Mesodermal cell (in vitro differentiated cells): Measurements from ENCODE around the gene ABCC1.

ENCODE experiments used
- H3K27ac ChIP-seq: 2 replicates; pipeline ENCODE4 v1.7.0; 2013; ENCODE audit warnings: mild to moderate bottlenecking, low read depth, low read length, moderate library complexity; ENCODE audit not compliant: severe bottlenecking
- H3K36me3 ChIP-seq: 2 replicates; pipeline ENCODE4 v1.7.1; 2013; ENCODE audit warnings: mild to moderate bottlenecking, low read length, moderate library complexity; ENCODE audit not compliant: control insufficient read depth, insufficient read depth
- H3K4me1 ChIP-seq: one replicate; pipeline ENCODE4 v1.7.1; 2013; ENCODE audit warnings: mild to moderate bottlenecking, low read length; ENCODE audit not compliant: insufficient read depth, control insufficient read depth, poor library complexity, severe bottlenecking
- H3K4me3 ChIP-seq: 2 replicates; pipeline ENCODE4 v1.7.0; 2013; ENCODE audit warnings: low read length, control low read depth, mild to moderate bottlenecking; ENCODE audit not compliant: insufficient read depth, poor library complexity, severe bottlenecking; ENCODE audit errors: extremely low read depth
- H3K9me3 ChIP-seq: 2 replicates; pipeline ENCODE4 v1.7.1; 2013; ENCODE audit warnings: mild to moderate bottlenecking, low read length, moderate library complexity; ENCODE audit not compliant: control insufficient read depth
- WGBS, 2 experiments: methylation state at CpG; one replicate each; pipeline ENCODE4 v1.1.5; 2013; ENCODE audit warnings: missing lambda C conversion rate in 2 of 2; ENCODE audit not compliant: insufficient coverage in 2 of 2; 5-methylcytosine and 5-hydroxymethylcytosine counted together

The ABCC1 gene

GRCh38 chr16:16032271-16032979 is 83.0 kb downstream of the ABCC1 start:
- Histone ChIP-seq H3K9me3 (no peaks in the 10 kb centered on the region), H3K4me3 (no peak overlapping the region), H3K36me3 (peaks cover 56% of the 10 kb centered on the region), H3K27ac (no peak overlapping the region), H3K4me1 (no peaks in the 10 kb centered on the region)
- WGBS, 2 experiments, result 75 to 84% methylated on average over 4 of the region's 5 CpGs

DNA sequence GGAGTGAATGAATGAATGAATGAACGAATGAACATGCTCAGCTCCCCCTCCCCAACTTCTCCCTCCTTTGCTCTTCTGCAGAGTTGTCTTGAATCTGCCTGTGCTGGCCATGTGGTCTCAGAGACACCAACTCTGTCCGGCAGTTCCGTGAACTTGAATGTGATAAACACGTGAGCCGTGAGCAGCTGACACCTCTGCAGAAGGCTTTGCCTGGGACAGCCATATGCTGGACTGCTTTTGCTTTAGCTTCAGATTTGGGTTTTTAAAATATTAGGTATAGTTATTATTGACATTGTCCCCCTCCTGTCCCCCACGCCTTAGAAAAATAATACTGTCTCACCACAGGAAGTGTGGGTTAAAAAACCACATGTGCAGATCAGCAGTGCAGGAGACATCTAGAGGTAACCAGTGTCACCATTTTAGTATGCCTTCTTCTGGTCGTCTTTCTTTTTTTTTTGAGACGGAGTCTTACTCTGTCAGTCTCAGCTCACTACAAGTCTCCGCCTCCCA is 83.8 kb downstream of the ABCC1 start:
- Histone ChIP-seq H3K4me3 (no peak overlapping the region), H3K36me3 (peaks cover 64% of the 10 kb centered on the region), H3K9me3 (no peaks in the 10 kb centered on the region), H3K27ac (no peak overlapping the region), H3K4me1 (no peaks in the 10 kb centered on the region)
- WGBS, 2 experiments, result 73 to 74% methylated on average over 7 of the region's 9 CpGs

GRCh38 chr16:16036359-16036792 is 87.0 kb downstream of the ABCC1 start:
- Histone ChIP-seq H3K4me3 (no peak overlapping the region), H3K9me3 (no peaks in the 10 kb centered on the region), H3K36me3 (peaks cover 71% of the 10 kb centered on the region), H3K4me1 (no peaks in the 10 kb centered on the region), H3K27ac (no peak overlapping the region)
- WGBS, 2 experiments, result 86 to 90% methylated on average over 5 to 7 of the region's 8 CpGs

DNA sequence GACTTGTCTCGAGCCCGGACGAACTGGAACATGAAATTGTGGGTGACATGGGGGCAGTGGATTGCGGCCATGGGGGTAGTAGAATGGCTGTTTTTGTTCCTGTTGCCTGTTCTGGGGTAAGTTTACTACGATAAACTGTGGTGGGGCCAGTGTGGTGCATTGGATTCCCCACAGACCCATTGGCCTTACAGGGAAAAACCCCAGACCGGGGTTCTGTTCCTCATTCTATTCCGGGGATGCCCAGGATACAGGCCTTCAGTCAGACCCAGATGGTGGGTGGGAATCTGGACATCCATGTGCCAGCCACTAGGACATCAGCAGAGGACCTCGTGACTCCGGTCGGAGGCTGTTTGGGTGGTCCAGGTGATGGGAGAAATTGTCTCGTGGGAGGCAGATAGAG is 88.1 kb downstream of the ABCC1 start:
- Histone ChIP-seq H3K27ac (no peak overlapping the region), H3K9me3 (no peaks in the 10 kb centered on the region), H3K4me3 (no peak overlapping the region), H3K36me3 (peaks cover 71% of the 10 kb centered on the region), H3K4me1 (no peaks in the 10 kb centered on the region)
- 89 to 95% methylated on average over 9 to 10 of the region's 11 CpGs for WGBS, 2 experiments

GRCh38 chr16:16037970-16038369 is 88.6 kb downstream of the ABCC1 start:
- H3K9me3 ChIP-seq, result no peaks in the 10 kb centered on the region
- WGBS, 2 experiments, result 95 to 97% methylated on average over 1 of the region's 1 CpG
- no peaks in the 10 kb centered on the region for H3K4me1 ChIP-seq
- H3K27ac ChIP-seq, result no peak overlapping the region
- peaks cover 66% of the 10 kb centered on the region for H3K36me3 ChIP-seq
- H3K4me3 ChIP-seq, result no peak overlapping the region

GRCh38 chr16:16038950-16039349 is 89.5 kb downstream of the ABCC1 start:
- Histone ChIP-seq H3K9me3 (no peaks in the 10 kb centered on the region), H3K4me3 (no peak overlapping the region), H3K36me3 (peaks cover 62% of the 10 kb centered on the region), H3K4me1 (no peaks in the 10 kb centered on the region), H3K27ac (no peak overlapping the region)
- 93 to 94% methylated on average over 5 to 6 of the region's 6 CpGs for WGBS, 2 experiments

DNA sequence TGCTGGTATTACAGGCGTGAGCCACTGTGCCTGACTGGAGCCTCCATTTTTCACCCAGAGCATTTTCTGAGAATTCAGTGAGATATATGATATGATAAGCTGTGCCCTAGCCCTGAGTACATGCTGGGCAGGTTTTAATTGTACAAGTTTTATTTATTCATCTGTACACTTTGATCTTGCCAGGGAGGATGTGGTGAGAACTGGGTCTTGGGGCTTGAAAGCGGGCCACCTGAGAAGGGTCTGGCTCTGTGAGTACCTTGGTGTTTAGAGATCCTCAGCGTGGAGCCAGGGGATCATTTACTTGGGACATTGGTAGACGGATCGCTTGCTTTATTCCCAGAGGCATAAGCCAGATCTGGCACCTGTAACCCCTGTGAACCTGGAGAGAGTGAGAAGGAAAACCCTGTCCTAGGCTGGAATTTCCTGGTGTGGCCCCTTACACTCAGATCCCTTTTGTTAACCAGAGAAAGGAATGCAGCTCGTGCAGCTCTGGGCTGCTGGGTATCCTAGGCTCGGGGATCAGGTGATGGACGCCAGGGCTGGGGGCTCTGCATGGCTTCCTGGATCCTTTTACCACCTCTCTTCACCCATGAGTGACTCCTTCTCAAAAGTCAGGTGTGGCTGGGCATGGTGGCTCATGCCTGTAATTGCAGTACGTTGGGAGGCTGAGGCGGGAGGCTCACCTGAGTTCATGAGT is 91.9 kb downstream of the ABCC1 start:
- peaks cover 63% of the 10 kb centered on the region for H3K36me3 ChIP-seq
- H3K27ac ChIP-seq, result no peak overlapping the region
- H3K4me3 ChIP-seq, result no peak overlapping the region
- H3K9me3 ChIP-seq, result no peaks in the 10 kb centered on the region
- 89 to 92% methylated on average over 7 to 10 of the region's 10 CpGs for WGBS, 2 experiments
- H3K4me1 ChIP-seq, result no peaks in the 10 kb centered on the region

DNA sequence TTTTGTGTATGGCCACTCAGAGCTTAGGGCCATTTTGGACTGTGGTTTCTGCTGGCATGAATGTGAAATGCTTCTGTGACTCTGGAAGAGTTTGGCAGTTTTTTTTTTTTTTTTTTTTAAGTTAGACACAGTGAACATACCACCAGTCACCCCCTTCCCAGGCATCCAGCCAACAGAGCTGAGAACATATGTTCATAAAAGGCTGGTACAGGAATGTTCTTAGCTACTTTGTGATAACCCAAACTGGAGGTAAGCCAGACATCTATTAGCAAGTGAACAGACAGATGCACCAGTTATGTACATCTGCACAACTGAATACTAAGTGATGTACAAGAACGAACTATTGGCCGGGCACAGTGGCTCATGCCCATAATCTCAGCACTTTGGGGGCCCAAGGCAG is 92.7 kb downstream of the ABCC1 start:
- Histone ChIP-seq H3K9me3 (no peaks in the 10 kb centered on the region), H3K36me3 (peaks cover 63% of the 10 kb centered on the region), H3K4me1 (no peaks in the 10 kb centered on the region), H3K27ac (no peak overlapping the region), H3K4me3 (no peak overlapping the region)
- 92 to 100% methylated on average over 2 of the region's 2 CpGs for WGBS, 2 experiments

- Histone ChIP-seq H3K4me1 (no peaks in the 10 kb centered on the region), H3K36me3 (peaks cover 66% of the 10 kb centered on the region), H3K9me3 (no peaks in the 10 kb centered on the region), H3K4me3 (no peak overlapping the region), H3K27ac (no peak overlapping the region)
- no CpG with 5 or more reads among the region's 2 CpGs for WGBS, 2 experiments
These were observed 95.9 kb downstream of the ABCC1 start for GRCh38 chr16:16045296-16045695.

- H3K36me3 ChIP-seq, result peaks cover 70% of the 10 kb centered on the region
- H3K9me3 ChIP-seq, result no peaks in the 10 kb centered on the region
- 94 to 96% methylated on average over 12 of the region's 12 CpGs for WGBS, 2 experiments
- H3K4me3 ChIP-seq, result no peak overlapping the region
- H3K27ac ChIP-seq, result no peak overlapping the region
- H3K4me1 ChIP-seq, result no peaks in the 10 kb centered on the region
These were observed 96.5 kb downstream of the ABCC1 start for GRCh38 chr16:16045879-16046278.

DNA sequence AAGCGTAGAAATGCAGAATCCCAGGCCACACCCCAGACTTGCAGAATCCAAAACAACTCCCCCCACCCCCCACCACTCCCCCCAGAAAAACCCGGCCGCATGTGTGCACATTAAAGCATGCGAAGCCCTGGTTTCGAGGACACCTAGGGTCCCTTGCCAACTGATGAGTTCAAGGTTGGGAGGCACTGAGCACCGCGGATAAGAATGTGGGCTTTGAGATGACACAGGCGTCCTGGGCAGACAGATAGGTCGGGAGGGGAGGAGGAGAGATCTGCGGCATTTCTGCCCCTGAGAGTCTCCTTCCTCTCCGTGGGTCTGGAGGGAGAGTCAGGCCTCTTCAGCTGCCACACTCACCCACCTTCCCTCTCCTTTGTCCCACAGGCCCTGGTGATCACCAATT is 98.3 kb downstream of the ABCC1 start:
- H3K4me1 ChIP-seq, result no peaks in the 10 kb centered on the region
- H3K9me3 ChIP-seq, result no peaks in the 10 kb centered on the region
- 95 to 97% methylated on average over 4 to 7 of the region's 11 CpGs for WGBS, 2 experiments
- peaks cover 78% of the 10 kb centered on the region for H3K36me3 ChIP-seq
- no peak overlapping the region for H3K27ac ChIP-seq
- H3K4me3 ChIP-seq, result no peak overlapping the region
